Measurements from ENCODE around the gene COL27A1.

COL27A1 gene

DNA sequence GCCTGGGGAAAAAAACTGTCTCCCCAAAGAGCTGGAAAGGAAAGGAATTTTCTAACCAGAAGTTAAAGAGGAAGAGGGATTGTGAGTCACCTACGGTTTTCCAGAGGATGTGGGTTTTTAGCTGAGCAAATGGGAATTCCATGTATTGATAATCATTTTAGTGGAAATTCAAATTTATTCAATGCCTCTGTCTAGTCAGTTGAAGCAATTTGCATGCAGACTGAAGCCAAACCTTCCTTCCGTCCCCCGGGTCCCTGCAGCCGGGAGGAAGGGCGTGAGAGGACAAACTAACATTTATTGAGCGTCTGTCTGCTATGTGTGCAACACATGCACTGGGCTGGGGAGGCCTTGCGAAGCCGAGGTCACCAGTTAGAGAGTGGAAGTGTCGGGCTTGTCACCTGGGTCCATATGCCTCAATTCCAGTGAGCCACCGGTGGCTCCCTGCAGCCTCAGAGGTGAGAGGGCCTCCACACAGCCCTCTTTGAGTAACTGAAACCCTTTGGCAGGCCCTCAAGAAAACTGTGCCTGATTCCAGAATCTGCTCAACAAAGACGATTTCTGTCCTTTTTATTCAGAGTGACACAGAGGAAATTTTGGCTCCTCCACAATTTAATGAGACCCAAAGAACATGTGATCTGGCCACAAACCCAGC is 70.3 kb downstream of the COL27A1 start:
- H3K4me3 ChIP-seq (replicated peaks; ENCODE audit: low read depth, low read length), result no peak overlapping the region
- peak; percentile 25 for DNase-seq (ENCODE audit: low read depth)
- TF ChIP-seq, protein P1, sequence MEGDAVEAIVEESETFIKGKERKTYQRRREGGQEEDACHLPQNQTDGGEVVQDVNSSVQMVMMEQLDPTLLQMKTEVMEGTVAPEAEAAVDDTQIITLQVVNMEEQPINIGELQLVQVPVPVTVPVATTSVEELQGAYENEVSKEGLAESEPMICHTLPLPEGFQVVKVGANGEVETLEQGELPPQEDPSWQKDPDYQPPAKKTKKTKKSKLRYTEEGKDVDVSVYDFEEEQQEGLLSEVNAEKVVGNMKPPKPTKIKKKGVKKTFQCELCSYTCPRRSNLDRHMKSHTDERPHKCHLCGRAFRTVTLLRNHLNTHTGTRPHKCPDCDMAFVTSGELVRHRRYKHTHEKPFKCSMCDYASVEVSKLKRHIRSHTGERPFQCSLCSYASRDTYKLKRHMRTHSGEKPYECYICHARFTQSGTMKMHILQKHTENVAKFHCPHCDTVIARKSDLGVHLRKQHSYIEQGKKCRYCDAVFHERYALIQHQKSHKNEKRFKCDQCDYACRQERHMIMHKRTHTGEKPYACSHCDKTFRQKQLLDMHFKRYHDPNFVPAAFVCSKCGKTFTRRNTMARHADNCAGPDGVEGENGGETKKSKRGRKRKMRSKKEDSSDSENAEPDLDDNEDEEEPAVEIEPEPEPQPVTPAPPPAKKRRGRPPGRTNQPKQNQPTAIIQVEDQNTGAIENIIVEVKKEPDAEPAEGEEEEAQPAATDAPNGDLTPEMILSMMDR (IDR thresholded peaks at IDR 0.05; ENCODE audit: low read length, missing control alignments), result no peak

DNA sequence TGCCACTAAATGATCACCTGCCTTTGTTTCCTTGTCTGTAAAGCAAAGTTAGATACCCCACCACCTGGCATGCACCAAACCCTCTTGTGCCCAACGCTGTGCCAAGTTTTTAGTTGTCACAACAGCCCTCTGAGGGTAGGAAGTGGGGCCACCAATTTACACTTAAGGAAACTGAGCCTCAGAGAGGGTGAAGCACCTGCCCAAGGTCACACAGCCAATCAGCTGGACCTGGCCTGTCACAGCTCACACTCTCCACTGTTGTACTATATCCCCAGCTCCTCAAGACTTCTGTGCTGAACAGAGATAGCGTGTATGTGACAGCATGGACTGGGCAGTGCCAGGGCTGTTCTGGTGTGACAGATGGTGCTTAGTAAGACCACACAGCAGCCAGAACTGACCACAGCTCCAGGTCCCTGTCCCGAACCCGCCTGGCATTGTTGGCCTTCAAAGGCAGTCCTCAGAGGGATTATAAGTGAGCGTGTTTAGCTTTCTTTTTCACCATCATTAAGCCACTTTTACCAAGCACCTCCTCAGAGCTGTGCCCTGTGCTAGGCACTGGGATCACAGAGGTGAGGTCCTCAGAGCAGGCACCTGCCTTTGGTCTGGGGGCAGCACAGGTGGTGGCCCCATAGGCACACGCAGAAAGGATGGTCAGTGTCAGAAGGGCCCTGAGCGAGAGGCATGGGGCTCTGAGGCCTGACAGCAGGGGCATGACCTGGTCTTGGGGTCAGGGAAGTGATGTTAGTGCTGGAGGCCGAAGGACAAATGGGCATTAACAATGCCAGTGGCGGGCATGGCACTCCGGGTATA is 71.1 kb downstream of the COL27A1 start:
- TF ChIP-seq, protein P1 (IDR thresholded peaks at IDR 0.05; ENCODE audit: low read length, missing control alignments), result no peak
- H3K4me3 ChIP-seq (replicated peaks; ENCODE audit: low read depth, low read length), result no peak overlapping the region
- DNase-seq (ENCODE audit: low read depth), result no peak

DNA sequence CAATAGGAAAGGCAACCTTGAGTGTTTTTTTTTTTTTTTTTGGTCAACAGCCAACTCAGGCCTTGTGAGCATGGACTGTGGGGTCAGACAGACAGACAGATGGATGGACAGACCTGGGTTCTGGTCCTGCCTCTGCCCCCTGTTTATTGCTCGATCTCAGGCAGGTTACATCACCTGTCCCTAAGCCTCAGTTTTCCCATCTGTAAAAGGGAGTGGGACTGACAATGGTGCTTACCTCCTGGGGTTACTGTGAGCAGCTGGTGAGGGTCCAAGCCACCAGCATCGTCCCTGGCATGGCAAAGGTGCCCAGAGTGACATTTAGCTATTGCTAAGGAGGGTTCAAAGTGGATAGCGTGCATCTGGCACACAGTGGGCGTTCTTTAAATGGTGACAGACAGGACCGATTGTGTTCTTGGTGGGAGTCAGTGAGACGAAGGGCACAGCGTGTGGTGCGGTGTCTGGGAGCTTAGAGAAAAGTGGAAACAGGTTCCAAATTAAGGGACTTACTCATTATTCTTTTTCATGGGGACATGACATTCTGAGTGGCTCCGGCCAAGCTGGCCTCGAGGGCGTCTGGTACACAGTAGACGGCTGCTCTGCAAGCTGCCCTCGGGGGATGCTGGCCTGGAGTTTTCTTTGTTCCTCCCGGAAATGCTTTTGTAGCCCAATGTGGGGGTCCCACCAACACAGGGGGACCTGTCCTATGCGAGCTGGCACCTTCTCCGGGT is 72.1 kb downstream of the COL27A1 start:
- TF ChIP-seq, protein P1 (IDR thresholded peaks at IDR 0.05; ENCODE audit: low read length, missing control alignments), result no peak
- DNase-seq (ENCODE audit: low read depth), result no peak
- H3K4me3 ChIP-seq (replicated peaks; ENCODE audit: low read depth, low read length), result no peak overlapping the region

DNA sequence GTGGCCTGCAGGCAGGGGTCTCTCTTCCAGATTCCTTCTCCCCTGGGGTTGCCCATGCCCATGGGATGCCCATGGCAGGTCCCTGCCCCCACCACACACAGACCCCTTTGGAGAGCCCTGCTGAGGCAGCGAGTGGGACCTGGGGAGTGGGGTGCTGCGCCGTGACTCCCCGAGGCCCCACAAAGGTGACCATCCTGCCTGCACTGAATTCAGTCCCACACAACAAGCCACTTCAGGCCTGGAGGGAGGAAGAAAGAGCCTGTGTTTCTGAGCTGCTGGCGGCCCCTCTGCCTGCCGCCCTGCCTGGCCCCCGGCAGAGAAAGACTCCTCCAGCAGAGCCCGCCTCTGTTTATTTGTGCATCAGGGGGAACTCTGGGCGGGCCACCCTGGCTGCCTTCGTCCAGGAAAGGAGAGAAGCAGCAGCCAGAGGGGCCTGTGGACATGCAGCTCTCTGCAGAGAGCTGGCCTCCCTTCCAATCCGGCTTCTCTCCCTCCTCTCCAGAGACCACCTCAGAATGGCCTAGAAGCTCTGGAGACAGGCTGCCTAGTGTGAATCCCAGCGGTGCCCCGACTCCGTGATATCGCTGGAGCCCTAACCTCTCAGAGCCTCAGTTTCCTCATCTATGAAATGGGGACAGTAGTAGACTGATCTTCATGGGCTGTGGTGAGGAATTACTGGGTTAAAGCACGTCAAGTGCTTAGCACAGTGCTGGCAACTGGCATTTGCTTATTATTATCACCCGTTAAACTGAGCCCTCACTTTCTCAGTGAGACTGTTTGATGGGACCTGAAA is 72.9 kb downstream of the COL27A1 start:
- no peak for DNase-seq (ENCODE audit: low read depth)
- H3K4me3 ChIP-seq (replicated peaks; ENCODE audit: low read depth, low read length), result no peak overlapping the region
- TF ChIP-seq, protein P1 (IDR thresholded peaks at IDR 0.05; ENCODE audit: low read length, missing control alignments), result no peak

DNA sequence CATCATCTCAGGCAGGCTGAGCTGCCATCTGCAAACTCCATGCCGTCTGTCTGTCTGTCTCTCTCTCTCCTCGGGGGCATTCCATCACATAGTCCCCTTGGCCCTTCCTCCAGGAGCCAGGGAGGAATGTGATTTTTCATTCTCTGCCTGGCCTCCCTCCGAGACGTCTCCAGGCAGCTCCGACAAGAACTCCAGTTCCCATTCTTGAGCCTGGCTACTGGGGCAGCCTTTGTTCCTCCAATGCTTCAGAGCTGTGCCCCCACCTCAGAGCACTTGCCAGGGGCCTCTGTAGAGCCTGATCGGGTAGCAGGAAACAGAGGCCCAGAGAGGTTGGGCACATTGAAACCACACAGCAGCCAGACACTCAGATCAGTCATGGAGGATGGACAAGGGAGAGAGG is 74.0 kb downstream of the COL27A1 start:
- no peak overlapping the region for H3K4me3 ChIP-seq (replicated peaks; ENCODE audit: low read depth, low read length)
- DNase-seq (ENCODE audit: low read depth), result no peak
- TF ChIP-seq, protein P1 (IDR thresholded peaks at IDR 0.05; ENCODE audit: low read length, missing control alignments), result no peak

DNA sequence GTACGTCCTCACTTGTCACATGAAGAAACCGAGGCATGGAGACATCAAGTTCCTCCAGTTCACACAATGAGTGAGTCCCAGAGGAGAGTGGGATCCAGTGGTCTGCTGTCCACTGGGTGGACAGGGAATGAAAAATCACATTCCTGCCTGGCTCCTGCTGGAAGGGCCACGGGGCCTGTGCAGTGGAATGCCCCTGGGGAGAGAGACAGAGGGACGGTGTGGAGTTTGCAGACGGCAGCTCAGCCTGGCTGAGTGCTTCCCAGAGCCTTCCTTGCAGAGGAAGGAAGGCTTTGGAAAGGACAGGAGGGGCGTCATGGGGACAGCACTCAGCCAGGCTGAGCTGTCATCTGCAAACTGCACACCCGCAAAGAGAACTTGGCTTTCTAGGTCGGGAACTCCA is 74.7 kb downstream of the COL27A1 start:
- no peak overlapping the region for H3K4me3 ChIP-seq (replicated peaks; ENCODE audit: low read depth, low read length)
- DNase-seq (ENCODE audit: low read depth), result no peak
- TF ChIP-seq, protein P1 (IDR thresholded peaks at IDR 0.05; ENCODE audit: low read length, missing control alignments), result no peak
